H9 (cell line): ENCODE data around the gene GATA6. TPM values are rescaled to one million over a fixed set of nuclear protein-coding genes. Genes with fewer than 3 reads are reported as not detected.

Experiments
- DNase-seq: peaks from one replicate; pipeline ENCODE4 v3.0.0-alpha.2; 2017
- H2AFZ ChIP-seq: one replicate; pipeline ENCODE4 v1.6.1; 2013; ENCODE audit warnings: mild to moderate bottlenecking, low read length, control low read depth, moderate library complexity
- H2AK5ac ChIP-seq: 2 replicates; pipeline ENCODE4 v1.6.1; 2013; ENCODE audit warnings: low read length, control low read depth, mixed read lengths; ENCODE audit not compliant: insufficient read length
- H2BK120ac ChIP-seq: one replicate; pipeline ENCODE4 v1.6.1; 2013; ENCODE audit warnings: low read depth, mild to moderate bottlenecking, low read length, control low read depth, inconsistent platforms; ENCODE audit not compliant: poor library complexity, severe bottlenecking
- H2BK12ac ChIP-seq: 2 replicates; pipeline ENCODE4 v1.6.1; 2013; ENCODE audit warnings: low read length, control low read depth, mixed read lengths, low read depth; ENCODE audit not compliant: insufficient read length
- H2BK15ac ChIP-seq: 2 replicates; pipeline ENCODE4 v1.6.1; 2013; ENCODE audit warnings: low read depth, low read length, control low read depth
- H2BK20ac ChIP-seq: one replicate; pipeline ENCODE4 v1.6.1; 2013; ENCODE audit warnings: low read depth, mild to moderate bottlenecking, low read length, control low read depth, inconsistent platforms; ENCODE audit not compliant: poor library complexity, severe bottlenecking
- H2BK5ac ChIP-seq: 2 replicates; pipeline ENCODE4 v1.6.1; 2013; ENCODE audit warnings: low read length, control low read depth, mixed read lengths; ENCODE audit not compliant: insufficient read length
- H3K14ac ChIP-seq: 2 replicates; pipeline ENCODE4 v1.6.1; 2013; ENCODE audit warnings: low read length, control low read depth; ENCODE audit not compliant: insufficient read depth
- H3K18ac ChIP-seq: 2 replicates; pipeline ENCODE4 v1.6.1; 2013; ENCODE audit warnings: low read depth, mild to moderate bottlenecking, mixed read lengths, low read length, control low read depth; ENCODE audit not compliant: insufficient read length
- H3K23ac ChIP-seq: 2 replicates; pipeline ENCODE4 v1.6.1; 2013; ENCODE audit warnings: low read length, control low read depth, mixed read lengths, low read depth; ENCODE audit not compliant: insufficient read length
- H3K23me2 ChIP-seq: 2 replicates; pipeline ENCODE4 v1.6.1; 2013; ENCODE audit warnings: low read depth, mild to moderate bottlenecking, mixed read lengths, low read length, control low read depth; ENCODE audit not compliant: insufficient read length, poor library complexity, severe bottlenecking
- H3K27ac ChIP-seq: 2 replicates; pipeline ENCODE4 v1.5.1; 2013; ENCODE audit warnings: low read length, control low read depth, mixed read lengths, low read depth; ENCODE audit not compliant: insufficient read length
- H3K27me3 ChIP-seq: 2 replicates; pipeline ENCODE4 v1.6.1; 2013; ENCODE audit warnings: low read length, control low read depth, inconsistent platforms; ENCODE audit not compliant: insufficient read depth
- H3K4ac ChIP-seq: 2 replicates; pipeline ENCODE4 v1.6.1; 2013; ENCODE audit warnings: low read depth, mild to moderate bottlenecking, control low read depth, inconsistent platforms, low read length, moderate library complexity
- H3K4me1 ChIP-seq: 2 replicates; pipeline ENCODE4 v1.6.1; 2013; ENCODE audit warnings: low read length, control low read depth, inconsistent platforms; ENCODE audit not compliant: insufficient read depth
- H3K4me2 ChIP-seq: 2 replicates; pipeline ENCODE4 v1.6.1; 2013; ENCODE audit warnings: low read length, control low read depth, mixed read lengths; ENCODE audit not compliant: insufficient read length, insufficient read depth
- H3K56ac ChIP-seq: 2 replicates; pipeline ENCODE4 v1.6.1; 2013; ENCODE audit warnings: low read depth, mild to moderate bottlenecking, mixed read lengths, low read length, control low read depth; ENCODE audit not compliant: insufficient read length
- H3K79me1 ChIP-seq: 2 replicates; pipeline ENCODE4 v1.6.1; 2013; ENCODE audit warnings: low read depth, mild to moderate bottlenecking, moderate library complexity, low read length, control low read depth, inconsistent platforms; ENCODE audit not compliant: insufficient read depth, poor library complexity, severe bottlenecking
- H3K79me2 ChIP-seq: 2 replicates; pipeline ENCODE4 v1.6.1; 2013; ENCODE audit warnings: low read length, control low read depth, inconsistent platforms; ENCODE audit not compliant: insufficient read depth
- H3K9ac ChIP-seq: 2 replicates; pipeline ENCODE4 v1.6.1; 2013; ENCODE audit warnings: low read length, control low read depth, mixed read lengths; ENCODE audit not compliant: insufficient read length; ENCODE audit errors: extremely low read depth
- H3K9me3 ChIP-seq: one replicate; pipeline ENCODE4 v1.6.1; 2013; ENCODE audit warnings: low read depth, low read length, inconsistent platforms; ENCODE audit not compliant: control insufficient read depth
- H3T11ph ChIP-seq: one replicate; pipeline ENCODE4 v1.6.1; 2013; ENCODE audit warnings: mild to moderate bottlenecking, low read length, control low read depth, inconsistent platforms
- H4K20me1 ChIP-seq: one replicate; pipeline ENCODE4 v1.6.1; 2013; ENCODE audit not compliant: control insufficient read depth, insufficient read length, insufficient read depth
- H4K5ac ChIP-seq: 2 replicates; pipeline ENCODE4 v1.6.1; 2013; ENCODE audit warnings: low read depth, mild to moderate bottlenecking, mixed read lengths, low read length, control low read depth; ENCODE audit not compliant: insufficient read length
- H4K8ac ChIP-seq: replicated peaks from 2 replicates; pipeline ENCODE4 v1.6.1; 2013; ENCODE audit warnings: low read length, control low read depth, mixed read lengths, low read depth; ENCODE audit not compliant: insufficient read length
- H4K91ac ChIP-seq: 2 replicates; pipeline ENCODE4 v1.6.1; 2013; ENCODE audit warnings: low read depth, mild to moderate bottlenecking, moderate library complexity, mixed read lengths, low read length, control low read depth; ENCODE audit not compliant: insufficient read length
- H3K27ac Mint-ChIP-seq, 3 experiments: 2 replicates in 2 of 3; 3 replicates in 1 of 3; pipeline ENCODE4 v1.8.0; 2020 to 2021; ENCODE audit warnings: mixed read lengths in 3 of 3, mild to moderate bottlenecking in 1 of 3, moderate library complexity in 1 of 3
- H3K27me3 Mint-ChIP-seq: 2 replicates; pipeline ENCODE4 v1.8.0; 2021; ENCODE audit warnings: low read depth, mild to moderate bottlenecking, moderate library complexity, mixed read lengths
- H3K36me3 Mint-ChIP-seq, 3 experiments: 2 replicates in 2 of 3; 3 replicates in 1 of 3; pipeline ENCODE4 v1.8.0; 2020 to 2021; ENCODE audit warnings: low read depth in 3 of 3, mixed read lengths in 3 of 3; ENCODE audit not compliant: insufficient read depth in 1 of 3
- H3K4me1 Mint-ChIP-seq, 2 experiments: 2 replicates each; pipeline ENCODE4 v1.8.0; 2020; ENCODE audit warnings: mixed read lengths in 2 of 2
- H3K4me3 Mint-ChIP-seq, 2 experiments: 2 replicates in 1 of 2; 3 replicates in 1 of 2; pipeline ENCODE4 v1.8.0; 2020 to 2021; ENCODE audit warnings: mild to moderate bottlenecking in 2 of 2, mixed read lengths in 2 of 2, moderate library complexity in 1 of 2
- H3K9me3 Mint-ChIP-seq, 2 experiments: 2 replicates in 1 of 2; 3 replicates in 1 of 2; pipeline ENCODE4 v1.8.0; 2020; ENCODE audit warnings: mild to moderate bottlenecking in 2 of 2, mixed read lengths in 2 of 2, moderate library complexity in 1 of 2
- WGBS: extraction: QIAGEN DNeasy Blood & Tissue Kit; methylation state at CpG from one replicate; pipeline ENCODE4 v1.1.7; 2013; ENCODE audit warnings: missing lambda C conversion rate, low lambda C conversion rate, mixed read lengths; ENCODE audit not compliant: insufficient read length; ENCODE audit errors: extremely low coverage; 5-methylcytosine and 5-hydroxymethylcytosine counted together
- total RNA-seq: library from RNA; stranded (reverse); gene quantifications from 2 replicates; pipeline ENCODE4 v1.2.1, GENCODE V29; 2021
- TF ChIP-seq, protein P1 (sequence below): fragments of 200-600 bp; sonication (generic); conservative IDR thresholded peaks from 3 replicates; pipeline ENCODE4 v1.8.0; 2021; ENCODE audit warnings: antibody characterized with exemption, mild to moderate bottlenecking

Gene GATA6
- total RNA-seq, 1 experiment from 2014 or later, result not detected

DNA sequence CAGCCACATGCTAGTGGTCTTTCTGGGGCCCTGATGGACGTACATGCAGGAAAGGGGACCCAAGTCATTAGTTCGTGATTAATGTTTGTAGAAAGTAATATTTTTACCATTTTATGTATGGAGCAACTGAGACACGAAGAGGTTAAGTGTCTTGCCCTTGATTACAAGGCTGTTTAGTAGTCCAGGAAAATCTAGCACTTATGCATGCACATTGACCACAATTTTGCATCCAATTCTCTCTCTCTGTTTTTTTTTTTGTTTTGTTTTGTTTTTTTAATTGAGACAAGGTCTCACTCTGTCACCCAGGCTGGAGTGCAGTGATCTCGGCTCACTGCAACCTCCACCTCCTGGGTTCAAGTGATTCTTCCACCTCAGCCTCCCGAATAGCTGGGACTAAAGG lies 8.3 kb upstream of the GATA6 start:
- Histone ChIP-seq H3K23me2 (peaks cover 5% of the 10 kb centered on the region), H4K91ac (no peak overlapping the region), H2BK5ac (no peak overlapping the region), H2BK15ac (no peak overlapping the region), H4K8ac (no peak overlapping the region), H3K79me2 (no peaks in the 10 kb centered on the region), H3K14ac (no peak overlapping the region), H3K23ac (no peak overlapping the region), H3K4me2 (no peak overlapping the region), H2AK5ac (no peak overlapping the region), H3K4me1 (no peaks in the 10 kb centered on the region), H3K9me3 (no peaks in the 10 kb centered on the region), H3K18ac (no peak overlapping the region), H2BK120ac (no peak overlapping the region), H3K27ac (no peak overlapping the region), H3K4ac (no peak overlapping the region), H2AFZ (no peak overlapping the region), H3K27me3 (peaks cover 41% of the 10 kb centered on the region), H4K5ac (no peak overlapping the region), H3K56ac (no peak overlapping the region), H3T11ph (no peak overlapping the region), H2BK20ac (no peak overlapping the region), H3K9ac (no peak overlapping the region), H4K20me1 (no peaks in the 10 kb centered on the region), H3K79me1 (no peaks in the 10 kb centered on the region), H2BK12ac (no peak overlapping the region)
- TF ChIP-seq, protein P1, sequence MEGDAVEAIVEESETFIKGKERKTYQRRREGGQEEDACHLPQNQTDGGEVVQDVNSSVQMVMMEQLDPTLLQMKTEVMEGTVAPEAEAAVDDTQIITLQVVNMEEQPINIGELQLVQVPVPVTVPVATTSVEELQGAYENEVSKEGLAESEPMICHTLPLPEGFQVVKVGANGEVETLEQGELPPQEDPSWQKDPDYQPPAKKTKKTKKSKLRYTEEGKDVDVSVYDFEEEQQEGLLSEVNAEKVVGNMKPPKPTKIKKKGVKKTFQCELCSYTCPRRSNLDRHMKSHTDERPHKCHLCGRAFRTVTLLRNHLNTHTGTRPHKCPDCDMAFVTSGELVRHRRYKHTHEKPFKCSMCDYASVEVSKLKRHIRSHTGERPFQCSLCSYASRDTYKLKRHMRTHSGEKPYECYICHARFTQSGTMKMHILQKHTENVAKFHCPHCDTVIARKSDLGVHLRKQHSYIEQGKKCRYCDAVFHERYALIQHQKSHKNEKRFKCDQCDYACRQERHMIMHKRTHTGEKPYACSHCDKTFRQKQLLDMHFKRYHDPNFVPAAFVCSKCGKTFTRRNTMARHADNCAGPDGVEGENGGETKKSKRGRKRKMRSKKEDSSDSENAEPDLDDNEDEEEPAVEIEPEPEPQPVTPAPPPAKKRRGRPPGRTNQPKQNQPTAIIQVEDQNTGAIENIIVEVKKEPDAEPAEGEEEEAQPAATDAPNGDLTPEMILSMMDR, result no peak
- H3K4me1 Mint-ChIP-seq, result peaks cover 2 to 6% of the 10 kb centered on the region in 2 experiments; a peak in 3 of 4 replicates
- H3K36me3 Mint-ChIP-seq, result no peaks in the 10 kb centered on the region
- no peak overlapping the region for H3K4me3 Mint-ChIP-seq
- no peaks in the 10 kb centered on the region; a peak in 1 of 5 replicates for H3K9me3 Mint-ChIP-seq
- H3K27me3 Mint-ChIP-seq, result peaks cover 93% of the 10 kb centered on the region
- no peak for DNase-seq
- WGBS, result no CpG with 5 or more reads among the region's 5 CpGs
- no peak overlapping the region for H3K27ac Mint-ChIP-seq
